T-cell (primary cell): ENCODE results near the gene PIH1D1. TPM values are rescaled to one million over a fixed set of nuclear protein-coding genes. Genes with fewer than 3 reads are reported as not detected.
"Not testable (repeated sequence)": the region's sequence is repeated elsewhere in the genome, so short reads cannot be mapped to it uniquely, and the experiment has no call there.

Experiments used
- ATAC-seq, 4 experiments: fragments of 200-7000 bp in 3 of 4; fragments of 150-1000 bp in 1 of 4; cut with Tn5 transposase; replicated peaks in 1 of 4; 1 replicate in 3 of 4; 2 replicates in 1 of 4; pipeline ENCODE4 v1.10.0; 2021; ENCODE audit warnings: moderate library complexity in 3 of 4, mild to moderate bottlenecking in 2 of 4, moderate number of reproducible peaks in 1 of 4
- CTCF ChIA-PET, 2 donors: fragments of 300-600 bp; sonication (Branson Sonifier 250); formaldehyde crosslinking; loops; one replicate each; lab custom pipeline; 2022; ENCODE audit warnings: antibody characterized with exemption in 2 of 2; lab: Charles Lee
- POLR2A ChIA-PET, 2 donors: fragments of 300-600 bp; sonication (Branson Sonifier 250); formaldehyde crosslinking; loops; one replicate each; lab custom pipeline; 2022; ENCODE audit warnings: antibody characterized with exemption in 2 of 2; lab: Charles Lee
- DNase-seq, 35 experiments: peaks; one replicate each; pipeline versions ENCODE4 v3.0.0 to v3.0.0-alpha.2; 2013 to 2023
- H3K27ac ChIP-seq: one replicate; pipeline ENCODE4 v1.5.1; 2013; ENCODE audit warnings: low read length
- H3K27me3 ChIP-seq, 2 experiments: replicated peaks in 1 of 2; 1 replicate in 1 of 2; 2 replicates in 1 of 2; pipeline versions ENCODE4 v1.6.1 to v1.7.0; 2013; ENCODE audit warnings: low read length in 1 of 2, mixed read lengths in 1 of 2; ENCODE audit not compliant: control insufficient read depth in 2 of 2, insufficient read depth in 2 of 2; ENCODE audit errors: extremely low read depth in 1 of 2
- H3K36me3 ChIP-seq, 2 donors: 1 replicate in 1 of 2; 2 replicates in 1 of 2; pipeline versions ENCODE4 v1.6.1 to v1.7.0; 2013; ENCODE audit warnings: low read length in 1 of 2; ENCODE audit not compliant: control insufficient read depth in 2 of 2, insufficient read depth in 1 of 2; ENCODE audit errors: extremely low read depth in 1 of 2
- H3K4me1 ChIP-seq, 2 experiments: 1 replicate in 1 of 2; 2 replicates in 1 of 2; pipeline versions ENCODE4 v1.6.1 to v1.7.0; 2013; ENCODE audit warnings: low read length in 2 of 2, mixed read lengths in 1 of 2; ENCODE audit not compliant: insufficient read depth in 2 of 2, control insufficient read depth in 1 of 2; ENCODE audit errors: extremely low read depth in 1 of 2
- H3K4me3 ChIP-seq, 2 donors: 1 replicate in 1 of 2; 2 replicates in 1 of 2; pipeline versions ENCODE4 v1.5.1 to v1.7.0; 2013; ENCODE audit warnings: mild to moderate bottlenecking in 2 of 2, low read length in 1 of 2, moderate library complexity in 1 of 2; ENCODE audit not compliant: control insufficient read depth in 1 of 2; ENCODE audit errors: extremely low read depth in 1 of 2
- H3K9me3 ChIP-seq: 2 replicates; pipeline ENCODE4 v1.7.0; 2013
- H3K27ac Mint-ChIP-seq, 2 donors: one replicate each; pipeline ENCODE4 v1.8.0; 2020 to 2021; ENCODE audit warnings: mild to moderate bottlenecking in 2 of 2, mixed read lengths in 2 of 2
- H3K27me3 Mint-ChIP-seq, 2 donors: one replicate each; pipeline ENCODE4 v1.8.0; 2021 to 2022; ENCODE audit warnings: mixed read lengths in 2 of 2
- H3K36me3 Mint-ChIP-seq: one replicate; pipeline ENCODE4 v1.8.0; 2021; ENCODE audit warnings: mixed read lengths
- H3K4me1 Mint-ChIP-seq, 3 donors: one replicate each; pipeline ENCODE4 v1.8.0; 2020 to 2022; ENCODE audit warnings: mixed read lengths in 3 of 3, mild to moderate bottlenecking in 1 of 3
- H3K4me3 Mint-ChIP-seq, 3 donors: one replicate each; pipeline ENCODE4 v1.8.0; 2020 to 2022; ENCODE audit warnings: mild to moderate bottlenecking in 3 of 3, mixed read lengths in 3 of 3, moderate library complexity in 3 of 3
- H3K9me3 Mint-ChIP-seq, 3 donors: one replicate each; pipeline ENCODE4 v1.8.0; 2020 to 2022; ENCODE audit warnings: mixed read lengths in 3 of 3
- whole genome bisulfite sequencing: methylation state at CpG from one replicate; pipeline ENCODE4 v1.1.5; 2013; ENCODE audit warnings: missing lambda C conversion rate; ENCODE audit not compliant: insufficient coverage; 5-methylcytosine and 5-hydroxymethylcytosine counted together
- total RNA-seq, 35 experiments: library from RNA in 6 of 35; stranded (reverse) in 6 of 35; fragments of 120-200 nt in 1 of 35; gene quantifications; one replicate each; pipeline versions ENCODE4 v1.2.1 to v1.2.4 and lab custom pipeline; 2013 to 2026

The PIH1D1 gene
- total RNA-seq, 5 donors from 2014 or later (not counting 1 experiment from before 2014, with no cell fraction given): 122 to 196 (median 163) TPM

GRCh38 chr19:49462492-49462891 is 10.9 kb upstream of the PIH1D1 start:
- DNase-seq: no peak
- ATAC-seq: no peak
- Histone ChIP-seq H3K9me3 (no peaks in the 10 kb centered on the region), H3K4me3 (no peak overlapping the region), H3K4me1 (peaks cover 0 to 50% of the 10 kb centered on the region in 2 experiments), H3K27ac (no peak overlapping the region), H3K27me3 (no peaks in the 10 kb centered on the region), H3K36me3 (peaks cover 16 to 59% of the 10 kb centered on the region in 2 donors)
- ChIA-PET CTCF (no interaction called here), POLR2A (no interaction called here)
- 95% methylated on average over 10 of the region's 12 CpGs for WGBS
- peaks cover 0 to 11% (median 4%) of the 10 kb centered on the region in 3 donors for H3K4me1 Mint-ChIP-seq
- H3K27me3 Mint-ChIP-seq: no peaks in the 10 kb centered on the region
- no peaks in the 10 kb centered on the region for H3K9me3 Mint-ChIP-seq
- no peaks in the 10 kb centered on the region for H3K36me3 Mint-ChIP-seq
- peak overlapping the region in 1 of 2 donors; percentile 82 for H3K27ac Mint-ChIP-seq
- no peak overlapping the region for H3K4me3 Mint-ChIP-seq

GRCh38 chr19:49461656-49462055 is 10.0 kb upstream of the PIH1D1 start:
- peaks cover 16 to 56% of the 10 kb centered on the region in 2 donors for H3K36me3 ChIP-seq

GRCh38 chr19:49461130-49461529 is 9.5 kb upstream of the PIH1D1 start:
- H3K4me1 ChIP-seq: peaks cover 0 to 43% of the 10 kb centered on the region in 2 experiments
- H3K9me3 Mint-ChIP-seq, DNase-seq, ATAC-seq, H3K27ac ChIP-seq, H3K36me3 Mint-ChIP-seq, H3K4me3 Mint-ChIP-seq, CTCF ChIA-PET, H3K27me3 ChIP-seq, H3K9me3 ChIP-seq, H3K4me3 ChIP-seq, H3K27me3 Mint-ChIP-seq, H3K27ac Mint-ChIP-seq: not testable (repeated sequence)
- POLR2A ChIA-PET: interaction anchor here in 1 of 2 donors (0.7 kb wide), 1 partner anchor 9 kb away, joined by 5 read pairs; no protein-coding TSS in a partner anchor
- WGBS: no CpG with 5 or more reads among the region's 1 CpG
- H3K36me3 ChIP-seq: peaks cover 16 to 54% of the 10 kb centered on the region in 2 donors
- peaks cover 0 to 15% (median 6%) of the 10 kb centered on the region in 3 donors for H3K4me1 Mint-ChIP-seq

More at GRCh38 chr19:49461656-49462055, 10.0 kb upstream of the PIH1D1 start:
- H3K27me3 ChIP-seq: no peaks in the 10 kb centered on the region
- H3K36me3 Mint-ChIP-seq: peaks cover 3% of the 10 kb centered on the region
- peaks cover 0 to 48% of the 10 kb centered on the region in 2 experiments for H3K4me1 ChIP-seq
- no peaks in the 10 kb centered on the region for H3K27me3 Mint-ChIP-seq
- H3K27ac ChIP-seq: no peak overlapping the region
- ChIA-PET POLR2A (no interaction called here), CTCF (no interaction called here)
- peaks cover 0 to 11% (median 6%) of the 10 kb centered on the region in 3 donors for H3K4me1 Mint-ChIP-seq
- H3K27ac Mint-ChIP-seq: no peak overlapping the region
- no peaks in the 10 kb centered on the region for H3K9me3 Mint-ChIP-seq
- WGBS: 97% methylated on average over 30 of the region's 37 CpGs
- ATAC-seq: no peak
- H3K4me3 Mint-ChIP-seq: no peak overlapping the region
- H3K9me3 ChIP-seq: no peaks in the 10 kb centered on the region
- no peak for DNase-seq
- no peak overlapping the region for H3K4me3 ChIP-seq

- Mint-ChIP-seq H3K27me3 (no peaks in the 10 kb centered on the region), H3K27ac (no peak overlapping the region), H3K36me3 (peaks cover 10% of the 10 kb centered on the region), H3K4me3 (no peak overlapping the region), H3K4me1 (peaks cover 1 to 21% (median 11%) of the 10 kb centered on the region in 3 donors), H3K9me3 (no peaks in the 10 kb centered on the region)
- ChIA-PET POLR2A (no interaction called here), CTCF (no interaction called here)
- DNase-seq (no peak), ATAC-seq (no peak)
- Histone ChIP-seq H3K4me1 (peaks cover 2 to 39% of the 10 kb centered on the region in 2 experiments), H3K27me3 (no peaks in the 10 kb centered on the region), H3K9me3 (no peaks in the 10 kb centered on the region), H3K36me3 (peaks cover 20 to 39% of the 10 kb centered on the region in 2 donors), H3K27ac (no peak overlapping the region), H3K4me3 (no peak overlapping the region)
- 91% methylated on average over 6 of the region's 12 CpGs for WGBS
These were observed 7.8 kb upstream of the PIH1D1 start for GRCh38 chr19:49459388-49459787.

GRCh38 chr19:49458567-49458903 is 6.9 kb upstream of the PIH1D1 start:
- Mint-ChIP-seq H3K27ac (peak overlapping the region in 1 of 2 donors; percentile 22), H3K36me3 (peaks cover 10% of the 10 kb centered on the region), H3K27me3 (no peaks in the 10 kb centered on the region), H3K4me3 (no peak overlapping the region), H3K4me1 (peaks cover 10 to 29% (median 19%) of the 10 kb centered on the region in 3 donors), H3K9me3 (no peaks in the 10 kb centered on the region)
- CTCF ChIA-PET: interaction anchor here in 1 of 2 donors (1.1 kb wide), 1 partner anchor 18 kb away, joined by 3 read pairs; no protein-coding TSS in a partner anchor
- ATAC-seq (peak in 1 of 4 experiments; percentile 4), DNase-seq (no peak)
- POLR2A ChIA-PET: interaction anchor here (0.7 kb wide), 2 partner anchors 12 to 17 kb away, joined by 3 read pairs; no protein-coding TSS in a partner anchor
- H3K27ac ChIP-seq: peak overlapping the region; percentile 79
- 94% methylated on average over 2 of the region's 5 CpGs for WGBS
- no peaks in the 10 kb centered on the region for H3K9me3 ChIP-seq
- H3K4me1 ChIP-seq: peaks cover 3 to 47% of the 10 kb centered on the region in 2 experiments
- peaks cover 21 to 31% of the 10 kb centered on the region in 2 donors for H3K36me3 ChIP-seq
- H3K4me3 ChIP-seq: no peak overlapping the region
- no peaks in the 10 kb centered on the region for H3K27me3 ChIP-seq

GRCh38 chr19:49456326-49456725 is 4.7 kb upstream of the PIH1D1 start:
- ATAC-seq (no peak), DNase-seq (no peak)
- Mint-ChIP-seq H3K4me3 (no peak overlapping the region), H3K27ac (peak overlapping the region in 1 of 2 donors; percentile 52), H3K27me3 (no peaks in the 10 kb centered on the region), H3K9me3 (no peaks in the 10 kb centered on the region), H3K4me1 (peaks cover 26 to 45% (median 35%) of the 10 kb centered on the region in 3 donors), H3K36me3 (peaks cover 13% of the 10 kb centered on the region)
- POLR2A ChIA-PET: interaction anchor here (0.7 to 1.1 kb wide), 2 partner anchors 20 to 120 kb away, joined by 3 read pairs; no protein-coding TSS in a partner anchor
- peaks cover 3 to 63% of the 10 kb centered on the region in 2 experiments for H3K4me1 ChIP-seq
- H3K36me3 ChIP-seq: peaks cover 17 to 27% of the 10 kb centered on the region in 2 donors
- no peak overlapping the region for H3K4me3 ChIP-seq
- H3K9me3 ChIP-seq: no peaks in the 10 kb centered on the region
- CTCF ChIA-PET: no interaction called here
- H3K27me3 ChIP-seq: no peaks in the 10 kb centered on the region
- WGBS: 94% methylated on average over 3 of the region's 5 CpGs
- no peak overlapping the region for H3K27ac ChIP-seq
